ENCODE measurements around the gene UGT2A1. TPM values are rescaled to one million over a fixed set of nuclear protein-coding genes. Genes with fewer than 3 reads are reported as not detected.

Gene UGT2A1
- total and polyA plus RNA-seq, 2 of the 8 experiments (the other 6 are each of a cell fraction or from before 2014, with no cell fraction given): 0.19 TPM; not detected in 1

DNA sequence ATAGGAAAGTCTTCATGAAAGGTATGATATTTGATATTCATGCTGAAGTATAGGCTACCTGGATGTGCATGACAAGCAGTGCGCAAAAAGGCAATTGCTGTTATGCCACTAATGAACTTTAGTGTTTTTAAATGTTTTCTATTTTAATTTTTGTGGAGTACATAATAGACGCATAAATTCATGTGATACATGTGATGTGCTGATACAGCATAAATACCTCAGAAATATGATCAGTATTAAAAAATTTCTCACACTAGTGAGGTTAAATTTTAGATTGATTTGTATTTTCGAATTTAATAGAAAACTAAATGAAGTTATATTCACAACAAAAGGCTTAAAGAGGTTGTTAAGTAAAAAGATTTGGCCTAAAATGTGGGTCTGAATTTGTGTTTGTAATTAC is 2.2 kb downstream of the UGT2A1 start:
- CTCF ChIA-PET (ENCODE audit: partially characterized antibody): interaction anchor here (0.6 kb wide), 1 partner anchor 1379 kb away, joined by 3 read pairs; no protein-coding TSS in a partner anchor
- Histone ChIP-seq H3K56ac (replicated peaks; ENCODE audit: insufficient read length, low read depth, low read length) (no peak overlapping the region), H4K5ac (ENCODE audit: insufficient read length, low read depth, low read length) (no peak overlapping the region), H3K4me3 (ENCODE audit: extremely low read depth in 1 of 4, insufficient read depth in 2 of 4, low read depth in 3 of 4, low read length in 4 of 4) (no peak overlapping the region), H2BK120ac (replicated peaks; ENCODE audit: low read depth, low read length) (no peak overlapping the region), H2AK5ac (ENCODE audit: low read depth, low read length) (no peak overlapping the region), H3K36me3 (ENCODE audit: control insufficient read depth in 2 of 4, insufficient read depth in 4 of 4, low read length in 3 of 4) (no peaks in the 10 kb centered on the region), H4K8ac (ENCODE audit: extremely low read depth, insufficient read depth, low read length) (no peak overlapping the region), H4K20me1 (replicated peaks in 1 of 2; ENCODE audit: control insufficient read depth in 1 of 2, insufficient read depth in 2 of 2, low read length in 2 of 2) (no peaks in the 10 kb centered on the region), H2BK20ac (ENCODE audit: low read length) (no peak overlapping the region), H3K9me3 (ENCODE audit: insufficient read depth in 2 of 2, low read depth in 1 of 2, low read length in 1 of 2) (no peaks in the 10 kb centered on the region), H2BK15ac (ENCODE audit: low read length) (no peak overlapping the region), H3K27ac (ENCODE audit: low read depth, low read length) (no peak overlapping the region), H3K79me1 (ENCODE audit: low read depth, low read length) (no peaks in the 10 kb centered on the region), H3K18ac (ENCODE audit: extremely low read depth, low read length) (no peak overlapping the region), H3K79me2 (ENCODE audit: control insufficient read depth in 1 of 2, insufficient read depth in 2 of 2, low read length in 2 of 2) (no peaks in the 10 kb centered on the region), H3K4me2 (ENCODE audit: insufficient read depth in 1 of 2, low read depth in 2 of 2, low read length in 2 of 2) (no peak overlapping the region), H3K4ac (replicated peaks; ENCODE audit: insufficient read length, low read depth, low read length) (no peak overlapping the region), H3K23ac (ENCODE audit: insufficient read length) (no peak overlapping the region), H2BK5ac (ENCODE audit: low read depth, low read length) (no peak overlapping the region), H3K23me2 (ENCODE audit: low read depth, low read length) (no peaks in the 10 kb centered on the region), H3K9ac (replicated peaks in 1 of 4; ENCODE audit: extremely low read depth in 1 of 4, low read depth in 3 of 4, low read length in 3 of 4) (no peak overlapping the region), H4K91ac (replicated peaks; ENCODE audit: insufficient read length, low read length) (no peak overlapping the region), H2BK12ac (ENCODE audit: low read depth, low read length) (no peak overlapping the region), H3K14ac (ENCODE audit: insufficient read length) (no peak overlapping the region), H3K4me1 (replicated peaks in 1 of 4; ENCODE audit: control insufficient read depth in 3 of 4, insufficient read depth in 4 of 4, low read length in 3 of 4) (no peaks in the 10 kb centered on the region), H2AFZ (ENCODE audit: low read length) (no peak overlapping the region), H3K27me3 (replicated peaks in 1 of 4; ENCODE audit: control insufficient read depth in 3 of 4, extremely low read depth in 1 of 4, insufficient read depth in 3 of 4, low read length in 3 of 4) (peaks cover 0 to 1% (median 0%) of the 10 kb centered on the region in 4 experiments; a peak in 1 of 7 replicates)
- 52% methylated on average over 3 of the region's 3 CpGs; no CpG with 5 or more reads in 1 of the 2 experiments for WGBS, 2 experiments (ENCODE audit: extremely low coverage in 1 of 2, insufficient coverage in 1 of 2, insufficient read length in 1 of 2, insufficient replicate concordance in 2 of 2, low coverage in 1 of 2, low lambda C conversion rate in 2 of 2, missing lambda C conversion rate in 1 of 2)
- TF ChIP-seq E2F6 (IDR thresholded peaks at IDR 0.05) (no peak), KDM1A (IDR thresholded peaks at IDR 0.05; ENCODE audit: borderline replicate concordance, low read length) (no peak), KDM4A (IDR thresholded peaks at IDR 0.05; ENCODE audit: low read depth, low read length, severe bottlenecking) (no peak), EP300 (IDR thresholded peaks at IDR 0.05; ENCODE audit: borderline replicate concordance in 1 of 2, low read depth in 2 of 2, low read length in 2 of 2) (no peak), TEAD4 (IDR thresholded peaks at IDR 0.05; ENCODE audit: low read depth, low read length) (no peak), JUN (IDR thresholded peaks at IDR 0.05; ENCODE audit: low read depth, low read length) (no peak), CHD1 (IDR thresholded peaks at IDR 0.05; ENCODE audit: low read depth, low read length) (no peak), CREB1 (IDR thresholded peaks at IDR 0.05) (no peak), YY1 (IDR thresholded peaks at IDR 0.05; ENCODE audit: low read depth, low read length) (no peak)
- TF ChIP-seq, protein P1, sequence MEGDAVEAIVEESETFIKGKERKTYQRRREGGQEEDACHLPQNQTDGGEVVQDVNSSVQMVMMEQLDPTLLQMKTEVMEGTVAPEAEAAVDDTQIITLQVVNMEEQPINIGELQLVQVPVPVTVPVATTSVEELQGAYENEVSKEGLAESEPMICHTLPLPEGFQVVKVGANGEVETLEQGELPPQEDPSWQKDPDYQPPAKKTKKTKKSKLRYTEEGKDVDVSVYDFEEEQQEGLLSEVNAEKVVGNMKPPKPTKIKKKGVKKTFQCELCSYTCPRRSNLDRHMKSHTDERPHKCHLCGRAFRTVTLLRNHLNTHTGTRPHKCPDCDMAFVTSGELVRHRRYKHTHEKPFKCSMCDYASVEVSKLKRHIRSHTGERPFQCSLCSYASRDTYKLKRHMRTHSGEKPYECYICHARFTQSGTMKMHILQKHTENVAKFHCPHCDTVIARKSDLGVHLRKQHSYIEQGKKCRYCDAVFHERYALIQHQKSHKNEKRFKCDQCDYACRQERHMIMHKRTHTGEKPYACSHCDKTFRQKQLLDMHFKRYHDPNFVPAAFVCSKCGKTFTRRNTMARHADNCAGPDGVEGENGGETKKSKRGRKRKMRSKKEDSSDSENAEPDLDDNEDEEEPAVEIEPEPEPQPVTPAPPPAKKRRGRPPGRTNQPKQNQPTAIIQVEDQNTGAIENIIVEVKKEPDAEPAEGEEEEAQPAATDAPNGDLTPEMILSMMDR (IDR thresholded peaks at IDR 0.05; ENCODE audit: control extremely low read depth in 1 of 3, insufficient read depth in 1 of 3, low read depth in 1 of 3, low read length in 3 of 3): no peak
- FAIRE-seq (no peak), DNase-seq (ENCODE audit: low read depth in 1 of 2, low spot score in 2 of 2) (no peak)
- POLR2A ChIA-PET (ENCODE audit: partially characterized antibody): no interaction called here

Data from H1 (cell line).